Stimulated activated CD4-positive, alpha-beta T cell treated with anti-CD3 and anti-CD28 coated beads, TNF-alpha, amount 100 ng/mL, for 4 hours (primary cell): ENCODE results near the gene VIT.

Experiments used
- DNase-seq, 3 experiments: peaks; one replicate each; pipeline ENCODE4 v3.0.0-alpha.2; 2020; ENCODE audit warnings: low read depth in 3 of 3

VIT gene

DNA sequence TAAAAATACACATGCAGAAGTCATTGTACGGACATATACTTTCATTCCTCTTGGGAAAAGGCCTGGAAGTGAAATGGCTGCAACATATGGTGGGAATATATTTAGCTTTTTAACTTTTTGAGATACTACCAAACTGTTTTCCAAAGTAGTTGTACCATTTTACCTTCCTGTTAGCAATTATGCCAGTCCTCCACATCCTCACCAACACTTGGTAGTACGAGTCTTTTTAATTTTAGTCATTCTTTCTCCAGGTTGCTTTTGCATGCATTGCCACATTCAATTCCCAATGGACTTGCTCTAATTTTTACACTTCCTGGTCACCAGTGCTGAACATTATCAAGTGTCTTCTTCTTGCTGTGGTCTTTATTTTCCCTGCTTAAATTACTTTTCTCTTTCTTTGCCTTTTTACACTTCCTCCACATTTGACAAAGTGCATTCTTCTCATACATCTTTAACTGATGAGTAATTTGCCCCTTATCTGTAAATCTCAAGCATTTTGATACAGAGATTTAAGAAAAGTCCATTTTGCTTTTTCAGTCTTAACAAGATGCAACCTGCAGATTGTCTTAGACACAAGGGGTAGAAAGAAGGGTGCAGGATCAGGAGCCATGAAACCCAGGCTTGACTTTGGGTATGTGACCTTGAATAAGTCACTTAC lies 14.5 kb downstream of the VIT start:
- no peak for DNase-seq

DNA sequence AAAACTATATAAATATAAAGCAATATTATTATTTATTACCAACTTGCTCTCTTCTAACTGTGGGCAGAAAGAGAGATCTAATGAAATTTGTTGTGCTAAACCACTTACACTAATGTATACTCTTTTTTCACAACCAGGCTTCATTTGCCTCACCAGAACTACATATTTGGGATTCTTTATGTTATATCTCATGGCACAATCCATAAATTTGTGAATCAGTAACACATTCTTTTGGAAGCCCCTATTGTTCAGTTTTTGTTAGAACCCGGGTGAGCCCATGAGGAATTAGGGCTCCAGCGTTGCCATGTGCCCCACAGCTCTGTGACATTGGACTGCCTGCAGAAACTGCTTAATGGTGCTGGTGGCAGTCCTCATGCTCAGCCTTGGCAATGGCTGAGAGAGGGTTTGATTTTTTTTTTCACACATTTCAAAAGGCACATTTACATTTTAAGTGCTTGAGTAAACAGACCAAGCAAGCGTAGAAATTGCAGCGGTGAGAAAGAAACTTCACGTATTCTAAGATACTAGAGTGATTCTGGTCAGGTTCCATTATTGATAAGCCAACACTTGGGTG lies 15.3 kb downstream of the VIT start:
- DNase-seq, result no peak

DNA sequence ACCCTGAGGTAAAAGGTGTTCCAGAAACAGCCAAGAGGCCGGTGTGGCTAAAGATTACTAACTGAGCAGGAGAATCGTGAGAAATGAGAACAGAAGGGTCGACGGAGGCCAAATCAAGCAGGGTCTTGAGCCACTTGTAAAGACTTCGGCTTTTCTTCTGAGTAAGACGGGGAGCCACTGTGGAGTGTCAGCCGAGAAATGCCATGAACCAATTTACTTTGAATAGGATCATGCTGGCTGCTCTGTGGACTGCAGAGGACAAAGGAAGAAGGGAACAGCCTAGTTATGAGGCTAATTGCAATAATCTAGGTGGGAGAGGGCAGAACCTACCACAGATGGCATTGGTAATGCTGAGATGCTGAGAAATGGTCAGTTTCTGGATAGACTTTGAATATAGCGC lies 16.8 kb downstream of the VIT start:
- DNase-seq, result no peak

DNA sequence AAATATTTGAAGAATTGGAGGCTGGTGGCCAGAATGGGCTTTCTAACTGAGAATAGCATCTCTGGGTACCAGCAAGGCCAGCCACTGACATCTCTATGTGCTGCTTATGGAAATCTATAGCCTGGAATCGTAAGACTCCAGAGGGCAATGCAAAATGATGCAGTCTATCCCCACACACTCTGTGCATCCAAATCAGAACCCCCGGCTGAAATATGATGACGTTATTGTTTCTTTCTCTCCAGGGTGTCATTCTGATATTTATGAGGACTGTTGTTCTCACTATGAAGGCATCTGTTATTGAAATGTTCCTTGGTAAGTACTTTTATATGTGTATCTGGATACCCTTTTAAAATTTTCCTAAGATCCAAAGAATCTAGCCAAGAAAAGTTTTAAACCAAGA lies 19.6 kb downstream of the VIT start:
- DNase-seq, result no peak

DNA sequence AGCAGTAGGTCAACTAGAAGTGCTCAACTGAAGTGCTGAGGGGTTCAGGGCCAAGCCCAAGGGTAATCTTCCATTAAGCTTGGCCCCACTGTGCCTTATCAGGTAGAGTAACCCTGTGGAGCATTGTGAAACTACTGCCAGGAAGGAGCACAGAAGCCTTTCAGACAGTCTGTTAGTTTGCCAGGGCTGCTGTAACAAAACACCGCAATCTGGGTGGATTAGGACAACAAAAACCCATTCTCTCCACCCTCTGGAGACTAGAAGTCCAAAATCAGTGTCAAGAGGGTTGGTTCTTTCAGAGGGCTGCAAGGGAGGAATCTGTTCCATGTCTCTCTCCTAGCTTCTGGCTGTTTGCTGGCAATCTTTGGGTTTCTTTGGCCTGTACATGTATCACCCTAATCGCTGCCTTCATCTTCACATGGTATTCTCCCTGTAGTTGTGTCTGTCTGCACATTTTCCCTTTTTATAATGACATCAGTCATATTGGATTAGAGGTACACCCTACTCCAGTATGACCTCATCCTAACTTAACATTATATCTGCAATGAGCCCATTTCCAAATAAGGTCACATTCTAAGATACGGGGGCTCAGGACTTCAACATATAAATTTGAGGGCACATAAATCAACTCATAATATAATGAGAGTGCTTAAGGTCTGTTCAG lies 21.2 kb downstream of the VIT start:
- no peak for DNase-seq

DNA sequence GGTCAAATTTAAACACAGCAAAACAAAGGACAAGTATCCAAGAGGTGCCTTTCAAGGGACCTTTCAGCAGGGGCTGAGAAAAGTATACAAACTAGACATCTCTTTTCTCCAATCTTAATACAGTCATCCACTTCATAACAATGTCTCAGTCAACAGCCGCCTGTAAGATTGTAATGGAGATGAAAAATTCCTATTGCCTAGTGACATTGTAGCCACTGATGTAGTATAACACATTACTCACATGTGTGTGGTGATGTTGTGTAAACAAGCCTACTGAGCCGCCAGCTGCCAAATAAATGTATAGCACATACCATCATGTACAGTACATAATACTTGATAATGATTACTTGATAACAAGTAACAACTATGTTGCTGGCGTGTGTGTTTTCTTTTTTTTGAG lies 31.0 kb downstream of the VIT start:
- DNase-seq, result no peak

DNA sequence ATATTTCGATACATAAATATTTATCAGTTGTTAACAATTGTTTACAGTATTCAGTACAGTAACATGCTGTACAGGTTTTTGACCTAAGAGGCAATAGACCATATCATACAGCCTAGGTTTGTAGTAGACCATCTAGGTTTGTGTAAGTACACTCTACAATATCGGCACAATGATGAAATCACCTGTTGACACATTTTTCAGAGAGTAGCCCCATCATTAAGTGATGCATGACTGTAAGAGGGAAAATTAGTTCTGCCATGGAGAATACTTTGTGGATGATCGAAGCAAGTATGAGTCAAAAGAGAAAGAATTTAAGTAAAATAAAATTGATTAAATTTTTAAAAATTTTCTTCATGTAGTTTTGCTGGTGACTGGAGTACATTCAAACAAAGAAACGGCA lies 32.6 kb downstream of the VIT start:
- DNase-seq, result no peak

DNA sequence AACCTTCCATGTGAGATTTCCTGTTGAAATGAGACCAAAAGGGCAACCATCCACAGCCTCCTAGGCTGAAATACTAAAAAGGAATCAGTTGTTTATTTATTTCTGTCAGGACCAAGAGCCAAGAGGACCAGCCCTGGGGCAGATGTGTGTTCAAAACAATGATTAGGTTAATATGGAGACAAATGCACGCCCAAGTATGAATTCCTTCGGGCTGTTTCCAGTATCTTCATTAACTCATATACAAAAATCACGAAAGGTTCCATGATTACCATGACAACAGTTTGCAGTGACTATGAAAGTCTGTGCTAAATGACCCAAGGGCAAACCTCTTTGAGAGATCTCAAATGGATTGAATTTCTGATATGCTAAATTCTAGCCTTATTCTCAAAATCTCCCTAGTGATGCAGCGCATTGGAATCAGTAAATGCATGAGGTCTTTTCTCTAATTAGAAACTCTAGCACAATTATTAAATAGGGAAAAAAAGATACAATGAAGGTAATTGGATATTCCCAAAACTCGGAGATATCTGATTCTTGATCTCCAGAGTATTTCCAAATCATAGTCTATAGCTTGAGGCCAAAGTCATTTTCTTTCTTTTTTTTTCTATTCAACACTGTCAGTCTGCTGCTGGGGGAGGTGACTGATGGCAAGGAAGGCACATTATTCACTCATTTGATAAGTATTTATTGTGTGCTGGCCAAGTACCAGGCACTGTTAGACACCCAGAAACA lies 35.6 kb downstream of the VIT start:
- no peak for DNase-seq

DNA sequence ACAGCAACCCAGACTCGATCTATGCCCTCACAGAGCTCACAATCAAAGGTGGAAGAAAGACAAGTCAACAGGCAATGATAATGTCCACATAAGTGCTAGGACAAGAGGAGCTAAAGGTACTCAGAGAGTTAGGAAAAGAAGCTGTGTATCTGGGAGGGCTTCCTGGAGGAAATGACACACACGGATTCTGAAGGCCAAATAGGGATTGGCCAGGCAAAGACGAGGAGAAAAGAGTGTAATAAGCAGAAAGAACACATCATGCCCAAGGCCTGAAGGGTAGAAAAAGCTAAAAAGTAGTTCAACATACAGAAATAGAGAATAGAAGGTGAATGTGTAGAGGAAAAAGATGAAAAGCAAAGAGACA lies 36.1 kb downstream of the VIT start:
- DNase-seq, result no peak

DNA sequence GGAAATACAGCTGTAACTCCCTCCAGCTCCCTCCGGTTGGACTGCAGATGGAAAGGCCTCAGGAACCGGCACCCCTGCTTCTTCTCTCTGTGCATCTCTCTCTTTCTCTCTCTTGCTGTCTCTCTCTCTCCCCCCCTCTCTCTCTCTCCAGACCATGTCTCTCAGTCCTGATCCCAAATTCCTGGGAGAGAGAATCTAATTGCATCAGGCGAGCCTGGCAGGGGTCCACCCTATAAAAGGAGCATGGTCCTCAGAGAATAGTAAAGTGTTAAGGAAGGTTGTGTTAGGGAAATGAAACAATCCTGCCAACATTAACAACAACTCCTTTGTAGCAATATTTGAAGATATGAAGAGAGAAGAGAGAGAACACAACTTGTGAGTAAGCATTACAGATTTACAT lies 36.7 kb downstream of the VIT start:
- DNase-seq, result no peak

DNA sequence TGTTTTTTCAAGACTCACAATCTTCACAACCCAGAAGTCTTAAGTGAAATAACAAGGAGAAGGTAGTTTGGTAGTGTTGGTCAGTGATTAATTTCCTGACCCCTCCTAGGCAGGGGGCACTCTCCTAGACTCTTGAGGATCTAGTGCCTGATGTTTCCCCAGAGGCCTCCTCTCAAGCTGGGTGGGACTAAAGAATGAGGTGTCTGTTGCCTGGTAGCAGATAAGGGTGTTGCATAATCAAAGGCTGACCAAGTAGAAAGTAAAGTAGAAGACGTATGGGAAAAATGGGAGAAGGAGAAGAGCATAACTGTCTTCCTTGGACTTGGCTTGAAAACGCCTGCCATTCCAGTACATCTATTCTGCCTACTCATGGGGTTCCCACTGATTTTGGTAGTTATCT lies 37.8 kb downstream of the VIT start:
- DNase-seq, result no peak

DNA sequence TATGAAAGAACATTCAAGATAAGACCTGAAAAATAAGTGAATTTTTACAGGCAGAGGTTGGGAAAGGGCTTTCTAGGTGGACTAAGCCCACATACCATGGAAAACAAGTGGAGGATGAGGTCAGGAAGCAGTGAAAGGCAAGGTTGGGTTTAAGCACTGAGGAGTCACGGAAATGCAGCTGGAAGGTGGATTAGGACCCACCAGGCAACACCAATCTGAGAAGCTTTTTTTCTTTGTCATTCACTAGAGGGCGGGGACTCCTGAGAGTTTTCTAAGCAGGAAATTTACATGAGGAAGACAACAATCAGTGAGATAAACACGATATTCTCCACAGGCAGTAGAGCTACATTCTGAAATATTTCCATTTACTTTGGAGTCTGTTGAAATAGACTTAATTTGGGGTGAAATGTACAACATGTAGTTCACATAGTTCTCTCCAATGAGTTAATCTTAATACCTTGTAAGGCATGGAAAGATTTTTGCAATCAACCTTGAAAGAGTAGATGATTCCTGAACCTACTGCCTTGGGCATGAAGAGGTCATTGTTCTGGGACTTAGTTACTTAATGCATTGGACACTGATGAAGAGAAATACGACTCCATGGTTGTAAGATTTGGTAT lies 40.7 kb downstream of the VIT start:
- DNase-seq, result no peak

DNA sequence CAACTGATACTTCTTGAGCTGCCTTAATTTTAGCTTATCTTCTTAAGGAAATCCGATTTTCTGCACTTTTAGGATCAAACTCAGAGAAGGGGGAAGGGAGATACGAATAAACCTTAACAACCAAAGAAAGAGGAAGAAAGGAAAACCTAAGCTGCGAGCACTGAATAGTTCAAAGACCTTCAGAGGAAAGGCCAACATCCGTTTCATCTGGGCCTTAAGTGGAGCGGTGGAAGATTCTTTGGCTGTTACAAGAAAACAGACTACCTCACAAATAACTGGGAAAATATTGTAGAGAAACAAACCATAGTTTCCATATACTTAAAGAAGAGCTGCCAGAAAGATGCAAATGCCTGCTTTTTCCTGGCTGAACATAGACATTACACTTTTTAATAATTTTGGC lies 43.6 kb downstream of the VIT start:
- DNase-seq, result no peak

DNA sequence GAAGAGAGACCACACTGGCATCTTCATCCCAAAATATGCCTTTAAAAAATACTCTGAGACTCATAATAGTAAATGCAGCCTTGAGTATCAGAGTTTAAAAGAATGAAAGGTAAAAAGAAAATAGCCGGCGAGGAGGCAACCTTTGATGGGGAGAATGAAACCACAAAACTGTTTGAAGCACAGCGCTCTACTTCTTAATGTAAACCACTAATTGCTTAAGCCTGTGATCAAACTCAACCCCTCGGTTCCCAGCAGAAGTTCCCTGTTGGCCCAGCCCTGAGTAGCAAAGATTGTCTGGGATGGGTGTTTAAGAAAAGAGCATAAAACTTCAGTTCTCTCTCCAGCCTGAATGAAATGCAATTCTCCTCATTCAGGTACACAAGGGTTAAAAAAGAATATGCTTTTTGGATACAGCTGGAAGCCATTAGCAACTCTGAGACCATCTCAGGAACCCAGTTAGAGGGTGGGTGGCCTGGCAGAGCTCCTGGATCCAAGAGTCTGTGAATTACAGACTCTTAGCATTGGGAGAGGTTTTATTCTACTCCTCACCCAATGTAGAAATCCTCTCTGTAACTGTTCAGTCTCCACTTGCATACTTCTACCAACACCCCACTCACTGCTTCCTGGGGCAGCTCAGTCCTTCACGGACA lies 44.8 kb downstream of the VIT start:
- no peak for DNase-seq

DNA sequence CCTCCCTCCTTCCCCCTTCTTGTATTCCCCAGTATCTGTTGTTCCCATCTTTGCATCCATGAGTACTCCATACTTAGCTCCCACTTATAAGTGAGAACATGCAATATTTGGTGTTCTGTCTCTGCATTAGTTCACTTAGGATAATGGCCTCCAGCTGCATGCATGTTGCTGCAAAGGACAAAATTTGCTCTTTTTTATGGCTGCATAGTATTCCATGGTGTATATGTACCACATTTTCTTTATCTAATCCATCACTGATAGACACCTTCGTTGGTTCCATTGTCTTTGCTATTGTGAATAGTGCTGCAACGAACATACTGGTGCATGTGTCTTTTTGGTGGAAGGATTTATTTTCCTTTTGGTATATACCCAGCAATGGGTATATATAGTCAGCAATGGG lies 47.4 kb downstream of the VIT start:
- DNase-seq, result no peak

DNA sequence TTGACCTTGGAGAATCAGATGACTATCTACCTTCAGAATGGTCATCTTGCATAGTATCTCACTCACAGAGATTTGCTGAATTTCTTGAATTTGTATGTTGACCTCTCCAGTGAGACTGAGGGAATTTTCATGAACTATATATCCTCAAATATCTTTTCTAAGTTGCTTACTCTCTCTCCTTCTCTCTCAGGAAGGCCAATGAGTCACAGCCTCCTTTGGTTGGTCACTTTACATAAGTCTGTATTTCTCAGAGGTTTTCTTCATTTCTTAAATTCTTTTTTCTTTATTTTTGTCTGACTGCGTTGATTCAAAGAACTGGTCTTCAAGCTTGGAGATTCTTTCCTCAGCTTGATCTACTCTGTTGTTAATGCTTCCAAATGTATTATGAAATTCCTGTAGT lies 51.7 kb downstream of the VIT start:
- no peak for DNase-seq

DNA sequence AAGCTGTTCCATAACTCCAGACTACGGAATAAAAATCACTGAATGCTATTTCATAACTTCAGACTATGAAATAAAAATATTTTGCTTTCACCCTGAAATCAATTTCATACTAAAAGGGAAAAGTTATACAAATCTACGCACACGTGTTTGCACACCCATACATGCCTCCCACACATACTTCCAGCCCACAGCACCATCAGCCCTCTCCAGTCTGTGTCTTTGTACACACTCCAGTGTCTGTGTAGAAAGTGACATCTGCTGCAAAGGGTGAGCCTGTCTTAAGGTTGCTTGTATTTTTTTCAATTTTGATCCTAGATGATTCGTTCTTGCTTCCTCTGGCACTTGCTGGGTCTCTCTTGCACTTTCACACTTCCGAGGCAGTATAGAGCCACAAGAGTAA lies 53.6 kb downstream of the VIT start:
- DNase-seq, result no peak

DNA sequence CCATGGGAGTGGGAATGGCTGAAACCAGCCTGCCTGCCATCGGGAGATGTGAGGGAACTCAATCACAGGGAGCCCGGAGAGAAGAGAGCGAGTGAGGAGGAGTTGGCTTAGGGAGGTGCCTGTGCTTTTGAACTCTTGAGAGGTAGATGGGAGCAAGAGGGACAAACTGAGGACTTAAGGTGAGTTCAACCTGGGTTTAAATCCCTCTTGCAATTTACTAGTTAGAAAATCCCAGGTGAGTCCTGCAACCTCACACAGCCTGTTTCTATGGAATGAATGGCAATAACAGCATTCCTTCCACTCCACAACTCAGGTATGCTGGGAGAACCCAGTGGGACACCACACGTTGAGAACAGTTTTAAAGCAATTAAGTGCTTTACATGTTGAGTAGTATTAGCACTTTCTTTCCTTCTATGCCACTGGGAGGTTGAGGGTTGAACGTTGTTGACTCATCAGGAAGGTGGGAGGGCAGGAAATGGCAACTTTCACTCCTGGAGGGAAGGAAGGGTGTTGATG lies 57.3 kb downstream of the VIT start:
- DNase-seq, result no peak

DNA sequence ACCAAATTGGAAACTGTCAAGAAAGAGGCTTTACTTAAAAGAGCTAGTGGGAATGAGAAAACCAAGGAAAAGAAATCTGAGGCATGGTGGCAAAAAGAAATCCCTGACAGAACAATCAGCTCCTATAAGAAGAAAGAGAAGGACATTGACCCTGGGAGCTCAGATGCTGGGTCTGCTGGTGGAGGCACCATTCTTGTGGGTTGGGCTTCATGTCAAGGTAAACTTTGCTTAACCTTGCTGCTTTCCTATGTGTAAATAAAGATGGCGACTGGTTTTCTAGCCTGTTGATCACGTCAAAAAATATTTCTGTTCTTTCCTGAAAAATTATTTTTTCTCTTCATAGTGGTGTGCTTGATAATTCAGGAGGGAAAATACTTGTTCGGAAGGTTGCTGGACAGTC lies 58.1 kb downstream of the VIT start:
- no peak for DNase-seq

DNA sequence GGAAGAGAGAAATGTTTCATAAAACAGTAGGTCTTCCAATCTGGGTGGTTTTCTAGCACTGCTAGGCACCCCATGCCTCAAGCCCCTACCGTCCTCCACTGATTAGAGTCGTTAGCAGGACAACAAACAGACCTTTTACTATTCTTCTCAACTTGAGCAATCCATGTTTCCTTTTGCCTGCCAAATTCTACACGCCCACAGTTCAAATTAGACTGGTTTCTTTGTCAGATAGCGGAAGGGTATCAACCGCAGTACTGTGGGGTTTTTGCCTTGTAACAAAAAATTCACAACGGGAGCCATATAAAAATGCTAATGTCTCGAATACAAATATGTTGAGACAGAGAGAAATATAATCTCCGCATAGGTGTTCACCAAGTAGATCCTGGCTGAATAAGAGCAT lies 59.9 kb downstream of the VIT start:
- no peak for DNase-seq

DNA sequence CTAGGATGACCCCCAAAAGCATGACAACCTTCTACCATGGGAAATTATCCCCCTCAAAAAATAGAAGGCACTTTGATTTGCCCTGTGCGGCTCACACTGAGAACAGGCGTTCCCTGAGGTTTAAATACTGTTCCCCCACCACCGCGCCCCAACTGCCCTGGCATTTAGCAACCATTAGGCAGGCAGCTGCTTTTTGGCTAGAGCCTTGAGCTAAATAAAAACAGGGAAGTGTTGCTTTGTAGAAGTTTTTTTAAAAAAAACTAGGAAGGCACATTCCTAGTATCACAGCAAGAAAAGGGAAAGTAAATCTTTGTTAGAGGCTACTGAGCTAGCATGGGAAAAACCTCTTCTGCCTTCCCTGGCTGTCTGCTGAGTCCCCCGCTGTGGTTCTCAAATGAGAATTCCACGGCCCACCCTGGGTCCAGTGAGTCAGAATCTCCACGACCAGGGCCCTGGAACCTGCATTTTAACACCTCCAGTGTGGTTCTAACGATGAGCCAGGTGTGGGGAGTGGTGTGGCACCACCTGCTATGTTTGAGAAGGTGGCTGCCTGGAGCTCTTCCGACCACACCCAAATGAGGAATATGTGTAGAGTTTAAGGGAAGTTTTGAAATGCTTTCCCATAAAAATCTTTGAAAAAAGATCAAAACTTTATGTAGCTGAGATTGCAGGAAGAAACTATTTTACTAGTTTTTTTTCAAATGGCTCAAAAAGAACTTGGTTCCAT lies 66.4 kb downstream of the VIT start:
- DNase-seq, result no peak
